ENCODE results near the gene TRPM6. TPM values are rescaled to one million over a fixed set of nuclear protein-coding genes. Genes with fewer than 3 reads are reported as not detected.
"Not testable (repeated sequence)": the region's sequence is repeated elsewhere in the genome, so short reads cannot be mapped to it uniquely, and the experiment has no call there.

The TRPM6 gene
- total RNA-seq, 1 donor from 2014 or later: 1.6 TPM

- no peak for TF ChIP-seq CTCF (conservative IDR thresholded peaks at IDR 0.05; ENCODE audit: low read depth, low read length)
- H3K4me3 ChIP-seq (ENCODE audit: low read depth, low read length): no peak overlapping the region
- no peak for DNase-seq (ENCODE audit: low read depth)
Measured at GRCh38 chr9:74874220-74874619, 13.5 kb downstream of the TRPM6 start.

- TF ChIP-seq CTCF (conservative IDR thresholded peaks at IDR 0.05; ENCODE audit: low read depth, low read length): no peak
- no peak for DNase-seq (ENCODE audit: low read depth)
- no peak overlapping the region for H3K4me3 ChIP-seq (ENCODE audit: low read depth, low read length)
Measured at GRCh38 chr9:74872619-74873233, 15.0 kb downstream of the TRPM6 start.

- no peak for TF ChIP-seq CTCF (conservative IDR thresholded peaks at IDR 0.05; ENCODE audit: low read depth, low read length)
- no peak overlapping the region for H3K4me3 ChIP-seq (ENCODE audit: low read depth, low read length)
- no peak for DNase-seq (ENCODE audit: low read depth)
Measured at GRCh38 chr9:74867483-74867882, 20.2 kb downstream of the TRPM6 start.

- DNase-seq (ENCODE audit: low read depth): no peak
- TF ChIP-seq CTCF (conservative IDR thresholded peaks at IDR 0.05; ENCODE audit: low read depth, low read length): no peak
- no peak overlapping the region for H3K4me3 ChIP-seq (ENCODE audit: low read depth, low read length)
Measured at GRCh38 chr9:74865177-74865576, 22.5 kb downstream of the TRPM6 start.

GRCh38 chr9:74861773-74862474 lies 25.8 kb downstream of the TRPM6 start:
- no peak overlapping the region for H3K4me3 ChIP-seq (ENCODE audit: low read depth, low read length)
- DNase-seq (ENCODE audit: low read depth): no peak
- TF ChIP-seq CTCF (conservative IDR thresholded peaks at IDR 0.05; ENCODE audit: low read depth, low read length): no peak

- no peak overlapping the region for H3K4me3 ChIP-seq (ENCODE audit: low read depth, low read length)
- DNase-seq (ENCODE audit: low read depth): no peak
- TF ChIP-seq CTCF (conservative IDR thresholded peaks at IDR 0.05; ENCODE audit: low read depth, low read length): no peak
Measured at GRCh38 chr9:74861071-74861470, 26.6 kb downstream of the TRPM6 start.

GRCh38 chr9:74860247-74860646 lies 27.5 kb downstream of the TRPM6 start:
- DNase-seq (ENCODE audit: low read depth); H3K4me3 ChIP-seq (ENCODE audit: low read depth, low read length): not testable (repeated sequence)

Data from epithelial cell of proximal tubule (primary cell).